Pancreas (tissue), 10 donors: ENCODE results near the gene DNPH1. TPM values are rescaled to one million over a fixed set of nuclear protein-coding genes. Genes with fewer than 3 reads are reported as not detected.

Experiments used
- ATAC-seq, 4 donors: fragments of 200-7000 bp; cut with Tn5 transposase; one replicate each; pipeline versions ENCODE4 v1.8.0 to v1.9.1; 2020; ENCODE audit warnings: mild to moderate bottlenecking in 4 of 4, moderate library complexity in 4 of 4
- DNase-seq, 6 donors: peaks; one replicate each; pipeline ENCODE4 v3.0.0-alpha.2; 2020
- FAIRE-seq: peaks from 2 replicates; lab custom pipeline; 2012; peaks lifted over from hg19 to GRCh38; lab: Jason Lieb, UNC
- H3K27ac ChIP-seq, 4 donors: fragments of 200-600 bp; sonication (generic); 1 replicate in 3 of 4; 2 replicates in 1 of 4; pipeline versions ENCODE4 v1.5.0 to v1.8.0; 2020
- H3K27me3 ChIP-seq, 4 donors: fragments of 200-600 bp; one replicate each; pipeline ENCODE4 v1.8.0; 2021
- H3K36me3 ChIP-seq, 3 donors: fragments of 200-600 bp; sonication (generic) in 1 of 3; one replicate each; pipeline versions ENCODE4 v1.5.0 to v1.8.0; 2020 to 2021
- H3K4me1 ChIP-seq, 3 donors: fragments of 200-600 bp; one replicate each; pipeline ENCODE4 v1.8.0; 2021
- H3K4me3 ChIP-seq, 4 donors: fragments of 200-600 bp; sonication (generic) in 2 of 4; one replicate each; pipeline versions ENCODE4 v1.5.0 to v1.8.0; 2020 to 2021
- H3K9me3 ChIP-seq, 4 donors: fragments of 200-600 bp; one replicate each; pipeline ENCODE4 v1.8.0; 2021
- CTCF ChIP-seq, 4 donors: fragments of 200-600 bp; sonication (generic) in 3 of 4; IDR thresholded peaks; one replicate each; pipeline versions ENCODE4 v1.5.0 to v1.8.0; 2021; ENCODE audit warnings: antibody characterized with exemption in 4 of 4
- WGBS, 2 donors: extraction: QIAGEN DNeasy Blood & Tissue Kit; methylation state at CpG; one replicate each; pipeline ENCODE4 v1.1.7; 2013; 5-methylcytosine and 5-hydroxymethylcytosine counted together
- intact Hi-C, 3 donors: fragments of 100-400 bp; cut with DNase I; formaldehyde crosslinking; loops; one replicate each; pipeline versions ENCODE4 v1.11.1 to v1.14.2; 2022
- polyA plus RNA-seq, 2 donors: library from polyadenylated mRNA; stranded (reverse); fragments of 200-250 nt; gene quantifications; one replicate each; pipeline ENCODE4 v1.2.3, GENCODE V29; 2013
- total RNA-seq, 6 donors: library from RNA; stranded (reverse); fragmentation: NEBNext Ultra II Directional in 4 of 6; extraction: Animal tissue kit (Norgen Biotek cat#: 25700) in 4 of 6; gene quantifications; one replicate each; pipeline versions ENCODE4 v1.2.1 to v1.2.4, GENCODE V29; 2021 to 2023
- donor health status: healthy with polysubstance abuse.
- donor health status: DM: no; HTN: no; CAD: no; lungs with moderate emphysema.
- donor health status: DM: no; HTN: no; CAD: no.
- donor health status: control.
- donor health status: control.
- donor health status: Bipolar disorder and iron deficiency.
- donor health status: DM: yes; HTN: yes; CAD: no.
- donor health status: DM: no; HTN: no; CAD: no.
- donor health status: DM: no; HTN: no; CAD: no.
- donor health status: DM: yes; HTN: yes; CAD: no.

The DNPH1 gene
- total and polyA plus RNA-seq, 8 donors = 19.9 to 73.3 (median 43.2) TPM

DNA sequence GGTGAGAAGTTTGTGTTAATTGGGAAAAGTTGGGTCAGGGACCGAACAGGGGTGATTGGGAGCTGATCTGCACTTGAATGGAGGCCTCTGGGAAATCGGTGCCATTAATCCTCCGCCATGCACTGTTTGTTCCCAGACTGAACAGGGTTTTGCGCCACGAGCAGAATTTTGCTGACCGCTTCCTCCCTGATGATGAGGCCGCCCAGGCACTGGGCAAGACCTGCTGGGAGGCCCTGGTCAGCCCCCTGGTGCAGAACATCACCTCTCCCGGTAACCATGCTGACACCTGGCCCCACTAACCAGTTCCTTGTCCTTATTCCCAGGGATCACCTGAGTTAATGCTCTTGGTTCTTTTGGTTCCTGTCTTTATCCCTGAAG is 25.6 kb downstream of the DNPH1 start:
- no peak for FAIRE-seq

GRCh38 chr6:43203029-43203717 is 26.1 kb downstream of the DNPH1 start:
- WGBS, 2 donors = 88 to 93% methylated on average over 17 of the region's 17 CpGs
- FAIRE-seq (no peak), ATAC-seq (no peak), DNase-seq (no peak)
- no peaks in the 10 kb centered on the region for H3K9me3 ChIP-seq
- intact Hi-C loops = no loop called here
- no peaks in the 10 kb centered on the region for H3K4me1 ChIP-seq
- H3K27ac ChIP-seq = no peak overlapping the region
- no peak overlapping the region for H3K4me3 ChIP-seq
- H3K27me3 ChIP-seq = no peaks in the 10 kb centered on the region
- peaks cover 0 to 5% (median 0%) of the 10 kb centered on the region in 3 donors for H3K36me3 ChIP-seq
- TF ChIP-seq CTCF (IDR thresholded peaks at IDR 0.05) = no peak

More for the DNA sequence above, 25.6 kb downstream of the DNPH1 start:
- WGBS, 2 donors = 91 to 92% methylated on average over 8 of the region's 8 CpGs
- H3K4me1 ChIP-seq = no peaks in the 10 kb centered on the region
- H3K36me3 ChIP-seq = no peaks in the 10 kb centered on the region
- TF ChIP-seq CTCF (IDR thresholded peaks at IDR 0.05) = no peak
- no peak overlapping the region for H3K4me3 ChIP-seq
- H3K9me3 ChIP-seq = no peaks in the 10 kb centered on the region
- intact Hi-C loops = no loop called here
- DNase-seq (no peak), ATAC-seq (no peak)
- H3K27ac ChIP-seq = no peak overlapping the region
- no peaks in the 10 kb centered on the region for H3K27me3 ChIP-seq

GRCh38 chr6:43202451-43202850 is 26.8 kb downstream of the DNPH1 start:
- Histone ChIP-seq H3K36me3 (peaks cover 0 to 5% (median 0%) of the 10 kb centered on the region in 3 donors), H3K27me3 (no peaks in the 10 kb centered on the region)

GRCh38 chr6:43200541-43200940 is 28.7 kb downstream of the DNPH1 start:
- 90 to 94% methylated on average over 6 of the region's 6 CpGs for WGBS, 2 donors
- no peak overlapping the region for H3K4me3 ChIP-seq
- no peak for ATAC-seq
- no peaks in the 10 kb centered on the region for H3K9me3 ChIP-seq
- no peak overlapping the region for H3K27ac ChIP-seq
- intact Hi-C loops = no loop called here
- TF ChIP-seq CTCF (IDR thresholded peaks at IDR 0.05) = no peak
- no peak for DNase-seq
- H3K4me1 ChIP-seq = no peaks in the 10 kb centered on the region
- H3K27me3 ChIP-seq = no peaks in the 10 kb centered on the region
- H3K36me3 ChIP-seq = peaks cover 0 to 14% (median 0%) of the 10 kb centered on the region in 3 donors
- FAIRE-seq = no peak

More at GRCh38 chr6:43202451-43202850, 26.8 kb downstream of the DNPH1 start:
- Histone ChIP-seq H3K4me3 (no peak overlapping the region), H3K27ac (no peak overlapping the region), H3K4me1 (no peaks in the 10 kb centered on the region), H3K9me3 (no peaks in the 10 kb centered on the region)
- 80 to 85% methylated on average over 5 of the region's 5 CpGs for WGBS, 2 donors
- FAIRE-seq = no peak
- intact Hi-C loops = no loop called here
- no peak for ATAC-seq
- no peak for TF ChIP-seq CTCF (IDR thresholded peaks at IDR 0.05)
- no peak for DNase-seq

- WGBS, 2 donors = 92 to 93% methylated on average over 6 of the region's 6 CpGs
Observed at GRCh38 chr6:43199912-43200311, 29.4 kb downstream of the DNPH1 start.

More at GRCh38 chr6:43199912-43200311, 29.4 kb downstream of the DNPH1 start:
- H3K27ac ChIP-seq = no peak overlapping the region
- H3K9me3 ChIP-seq = no peaks in the 10 kb centered on the region
- no peaks in the 10 kb centered on the region for H3K27me3 ChIP-seq
- peaks cover 0 to 14% (median 0%) of the 10 kb centered on the region in 3 donors for H3K36me3 ChIP-seq
- FAIRE-seq = no peak
- no peak for ATAC-seq
- DNase-seq = no peak
- no peak overlapping the region for H3K4me3 ChIP-seq
- intact Hi-C loops = no loop called here
- TF ChIP-seq CTCF (IDR thresholded peaks at IDR 0.05) = no peak
- no peaks in the 10 kb centered on the region for H3K4me1 ChIP-seq
